Subcutaneous abdominal adipose tissue (tissue), 5 donors: Measurements from ENCODE around the gene FYN.

ENCODE experiments used
- H3K27ac ChIP-seq: one replicate; pipeline ENCODE4 v1.7.0; 2013; ENCODE audit warnings: low read depth, mild to moderate bottlenecking, inconsistent platforms, low read length, moderate library complexity
- H3K27me3 ChIP-seq, 5 donors: one replicate each; pipeline ENCODE4 v1.7.0; 2013; ENCODE audit warnings: low read length in 5 of 5, inconsistent platforms in 1 of 5; ENCODE audit not compliant: control insufficient read depth in 5 of 5, insufficient read depth in 4 of 5
- H3K36me3 ChIP-seq, 5 donors: one replicate each; pipeline ENCODE4 v1.7.0; 2013; ENCODE audit warnings: low read length in 5 of 5; ENCODE audit not compliant: control insufficient read depth in 5 of 5, insufficient read depth in 5 of 5
- H3K4me1 ChIP-seq, 5 donors: one replicate each; pipeline ENCODE4 v1.7.0; 2013; ENCODE audit warnings: low read length in 5 of 5, mild to moderate bottlenecking in 3 of 5, moderate library complexity in 1 of 5; ENCODE audit not compliant: control insufficient read depth in 5 of 5, insufficient read depth in 5 of 5
- H3K4me3 ChIP-seq, 5 donors: one replicate each; pipeline ENCODE4 v1.7.0; 2013; ENCODE audit warnings: low read length in 5 of 5, low read depth in 1 of 5
- H3K9ac ChIP-seq, 5 donors: one replicate each; pipeline ENCODE4 v1.7.0; 2013; ENCODE audit warnings: low read length in 5 of 5, mild to moderate bottlenecking in 4 of 5, moderate library complexity in 3 of 5
- H3K9me3 ChIP-seq, 5 donors: one replicate each; pipeline ENCODE4 v1.7.0; 2013; ENCODE audit warnings: low read length in 5 of 5; ENCODE audit not compliant: control insufficient read depth in 5 of 5
- donor health status: healthy.
- donor health status: healthy.
- donor health status: healthy.
- donor health status: healthy.
- donor health status: healthy.

Gene FYN

DNA sequence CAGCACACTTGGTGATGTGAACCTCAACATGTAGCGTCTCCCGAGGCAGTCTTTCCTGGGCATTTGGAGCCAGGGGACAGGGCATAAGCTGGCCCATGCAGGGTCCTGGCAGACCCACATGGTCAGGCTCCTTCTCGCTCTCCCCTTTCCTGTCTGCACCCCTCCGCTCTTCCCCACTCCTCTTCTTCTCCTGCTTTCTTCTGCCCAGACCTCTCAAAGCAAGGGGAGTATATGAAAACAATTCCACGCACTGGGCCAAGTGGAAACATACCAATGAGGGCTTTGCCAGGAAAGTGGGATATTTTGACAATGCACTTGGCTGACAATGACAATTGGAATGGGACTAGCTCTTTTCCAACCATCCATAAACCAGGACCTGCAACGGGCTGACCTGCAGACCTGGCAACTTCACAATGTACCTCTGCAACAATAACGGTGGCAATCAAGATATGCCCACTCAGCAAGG lies 208.7 kb downstream of the FYN start:
- Histone ChIP-seq H3K9ac (no peak overlapping the region), H3K4me1 (peaks cover 7 to 61% (median 38%) of the 10 kb centered on the region in 5 donors), H3K27ac (peak overlapping the region; percentile 66), H3K36me3 (peaks cover 0 to 26% (median 18%) of the 10 kb centered on the region in 5 donors), H3K9me3 (no peaks in the 10 kb centered on the region), H3K27me3 (no peaks in the 10 kb centered on the region), H3K4me3 (no peak overlapping the region)

DNA sequence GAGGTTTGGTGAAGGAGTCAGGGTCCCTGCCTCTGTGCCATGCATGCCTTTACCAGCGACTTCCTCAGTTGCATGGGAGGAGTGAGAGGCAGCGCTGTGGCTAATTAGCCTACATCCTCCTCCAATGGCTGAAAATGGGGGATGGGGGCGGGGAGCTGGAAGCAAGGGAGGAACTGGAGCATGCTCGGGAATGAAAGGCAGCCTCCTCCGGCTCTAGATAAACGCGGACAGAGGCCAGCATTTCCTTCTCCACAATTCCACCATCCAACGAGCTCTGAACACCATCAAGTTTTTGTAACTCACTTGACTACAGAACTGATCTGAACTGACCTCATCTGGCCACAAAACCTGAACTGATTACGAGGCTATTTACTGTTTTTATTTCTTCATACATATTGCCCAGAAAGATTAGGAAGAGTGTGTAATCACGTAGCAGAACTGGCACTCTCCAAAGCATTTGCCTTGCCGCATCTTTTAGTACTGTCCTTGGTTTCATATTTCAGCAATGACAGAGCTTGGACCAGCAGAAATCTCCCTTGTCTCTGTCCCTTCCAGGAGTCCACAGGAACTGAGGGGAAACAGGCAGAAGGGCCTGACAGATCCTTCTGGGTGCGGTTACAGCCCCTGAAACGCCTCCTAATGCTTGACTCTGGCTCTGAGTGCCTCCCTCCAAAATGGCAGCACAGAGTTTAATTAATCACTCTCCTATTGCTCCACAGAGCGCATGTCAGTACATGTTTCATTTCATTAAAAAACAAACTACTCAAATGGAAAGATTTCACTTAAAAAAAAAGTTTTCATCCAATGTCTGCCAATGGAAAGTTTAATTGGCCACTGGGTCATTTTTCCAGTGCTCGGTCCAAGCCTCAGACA lies 209.3 kb downstream of the FYN start:
- H3K4me1 ChIP-seq: peaks cover 7 to 61% (median 38%) of the 10 kb centered on the region in 5 donors
- H3K4me3 ChIP-seq: no peak overlapping the region
- H3K27me3 ChIP-seq: no peaks in the 10 kb centered on the region
- H3K9me3 ChIP-seq: no peaks in the 10 kb centered on the region
- H3K27ac ChIP-seq: peak overlapping the region; percentile 66
- H3K36me3 ChIP-seq: peaks cover 0 to 27% (median 18%) of the 10 kb centered on the region in 5 donors
- no peak overlapping the region for H3K9ac ChIP-seq

DNA sequence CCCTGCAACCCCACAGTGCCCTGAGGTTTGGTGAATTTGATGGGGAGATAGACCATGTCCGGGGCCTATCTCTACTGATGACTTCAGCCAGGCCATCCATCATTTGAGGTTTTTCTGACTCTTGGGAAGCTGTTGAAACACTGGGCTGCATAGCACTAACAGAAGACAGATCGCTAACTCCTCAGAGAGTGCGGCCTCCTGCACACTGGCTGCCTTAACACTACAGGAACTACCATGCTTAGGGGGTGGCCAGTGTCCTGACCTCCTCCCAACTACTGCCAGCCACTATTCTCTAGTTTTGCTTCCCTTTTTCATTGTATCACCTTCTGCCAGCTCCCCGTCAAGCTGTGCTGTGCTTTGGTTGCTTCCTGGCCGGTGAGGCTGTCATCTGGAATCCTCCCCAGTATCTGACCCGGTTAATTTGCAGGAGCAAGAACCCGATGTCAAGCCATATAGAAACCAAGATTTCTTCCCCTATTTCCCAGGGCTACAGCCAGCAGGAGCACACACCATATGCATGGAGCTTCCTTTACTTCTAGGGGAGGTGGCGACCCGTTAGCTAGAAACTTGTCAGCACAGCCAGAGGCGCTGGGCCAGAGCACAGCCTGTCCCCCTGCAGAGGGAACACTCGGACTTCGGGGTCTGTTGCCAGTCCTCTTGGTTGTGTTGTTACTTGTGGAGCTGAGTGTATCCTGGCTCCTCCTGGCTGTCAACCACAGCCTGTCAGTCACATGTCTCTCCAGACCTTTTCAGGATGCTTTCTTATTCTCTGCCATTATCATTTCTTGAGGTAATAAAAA lies 210.3 kb downstream of the FYN start:
- no peaks in the 10 kb centered on the region for H3K9me3 ChIP-seq
- H3K9ac ChIP-seq: peak overlapping the region in 1 of 5 donors; percentile 23
- peak overlapping the region; percentile 66 for H3K27ac ChIP-seq
- H3K4me3 ChIP-seq: no peak overlapping the region
- H3K4me1 ChIP-seq: peaks cover 7 to 53% (median 33%) of the 10 kb centered on the region in 5 donors
- peaks cover 0 to 22% (median 14%) of the 10 kb centered on the region in 5 donors for H3K36me3 ChIP-seq
- H3K27me3 ChIP-seq: no peaks in the 10 kb centered on the region

DNA sequence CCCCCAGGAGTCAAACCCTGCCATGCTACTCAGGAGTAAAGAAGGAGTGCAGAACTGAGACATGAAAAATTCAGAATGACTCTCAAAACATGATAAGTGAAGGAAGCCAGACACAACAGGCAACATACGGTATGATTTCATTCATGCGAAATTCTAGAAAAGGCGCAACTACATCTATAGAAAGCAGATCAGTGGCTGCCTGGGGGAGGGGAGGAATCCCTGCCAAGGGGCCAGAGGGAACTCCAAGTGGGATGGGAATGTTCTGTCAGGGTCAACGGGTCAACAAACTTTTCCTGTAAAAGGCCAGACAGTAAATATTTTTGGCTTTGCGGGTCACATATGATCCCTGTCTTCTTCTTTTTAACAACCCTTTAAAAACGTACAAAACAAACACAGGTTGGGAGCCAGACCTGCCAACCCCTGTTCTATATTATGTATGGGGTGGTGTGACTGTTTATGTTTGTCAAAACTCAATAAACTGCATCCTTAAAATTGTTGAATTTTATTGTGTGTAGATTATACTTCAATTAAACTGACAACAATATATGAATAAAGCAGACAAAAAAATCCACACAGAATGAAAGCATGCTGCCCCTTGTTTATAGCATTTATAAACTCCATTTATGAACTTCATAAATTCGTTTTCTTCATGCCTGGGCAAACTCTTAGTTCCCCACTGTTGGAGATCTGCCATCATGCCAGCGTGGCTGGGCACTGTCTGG lies 211.0 kb downstream of the FYN start:
- peaks cover 6 to 48% (median 38%) of the 10 kb centered on the region in 5 donors for H3K4me1 ChIP-seq
- peak overlapping the region in 1 of 5 donors; percentile 23 for H3K9ac ChIP-seq
- H3K9me3 ChIP-seq: no peaks in the 10 kb centered on the region
- peaks cover 0 to 19% (median 11%) of the 10 kb centered on the region in 5 donors for H3K36me3 ChIP-seq
- H3K4me3 ChIP-seq: no peak overlapping the region
- no peaks in the 10 kb centered on the region for H3K27me3 ChIP-seq
- H3K27ac ChIP-seq: no peak overlapping the region

DNA sequence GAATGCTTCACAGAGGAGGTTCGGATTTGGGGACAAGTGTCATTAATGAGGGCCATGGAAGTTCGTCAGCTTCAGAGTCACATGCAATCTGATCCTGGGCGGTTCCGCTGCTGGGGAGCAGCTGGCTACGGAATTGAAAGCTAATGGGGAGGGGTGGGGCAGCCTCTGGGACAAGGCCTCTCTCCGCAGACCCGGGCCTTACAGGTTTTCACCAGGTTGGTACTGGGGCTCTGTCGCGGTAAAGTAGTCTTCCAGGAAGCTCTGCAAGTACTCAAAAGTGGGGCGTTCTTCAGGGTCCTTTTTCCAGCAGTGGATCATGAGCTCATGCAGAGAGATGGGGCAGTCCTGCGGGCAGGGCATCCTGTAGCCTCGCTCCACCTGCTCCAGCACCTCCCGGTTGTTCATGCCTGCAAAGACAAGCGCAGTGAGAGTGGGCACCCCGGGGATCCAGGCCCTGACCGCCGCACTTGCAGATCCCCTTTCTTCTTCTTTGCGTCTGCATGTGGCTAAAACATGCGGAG lies 211.7 kb downstream of the FYN start:
- Histone ChIP-seq H3K4me3 (no peak overlapping the region), H3K9ac (no peak overlapping the region), H3K4me1 (peaks cover 6 to 43% (median 39%) of the 10 kb centered on the region in 5 donors)

DNA sequence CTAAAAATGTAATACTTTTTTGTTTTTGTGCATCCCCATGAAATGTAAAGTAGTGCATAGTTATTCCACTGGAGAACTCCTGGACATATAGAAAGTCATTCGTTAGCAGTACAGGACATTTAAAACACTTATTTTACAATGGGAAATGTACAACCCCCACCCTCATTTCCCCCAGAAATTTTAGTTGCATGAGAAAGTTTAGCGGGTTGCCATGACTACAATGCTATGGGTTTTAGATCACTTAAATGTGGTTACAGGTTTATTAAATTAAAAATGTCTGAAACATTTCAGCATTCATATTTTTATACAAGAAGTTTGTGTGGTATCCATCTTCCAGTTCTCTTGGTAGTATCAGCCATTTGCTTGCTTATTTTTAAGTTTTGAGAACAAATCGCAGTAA lies 212.7 kb downstream of the FYN start:
- Histone ChIP-seq H3K4me1 (peaks cover 3 to 38% (median 35%) of the 10 kb centered on the region in 5 donors), H3K27me3 (no peaks in the 10 kb centered on the region), H3K9me3 (no peaks in the 10 kb centered on the region), H3K27ac (no peak overlapping the region), H3K36me3 (peaks cover 0 to 19% (median 7%) of the 10 kb centered on the region in 5 donors), H3K9ac (no peak overlapping the region), H3K4me3 (no peak overlapping the region)

More for the DNA sequence above, 211.7 kb downstream of the FYN start:
- no peaks in the 10 kb centered on the region for H3K9me3 ChIP-seq
- peaks cover 0 to 19% (median 10%) of the 10 kb centered on the region in 5 donors for H3K36me3 ChIP-seq
- H3K27me3 ChIP-seq: no peaks in the 10 kb centered on the region
- no peak overlapping the region for H3K27ac ChIP-seq

DNA sequence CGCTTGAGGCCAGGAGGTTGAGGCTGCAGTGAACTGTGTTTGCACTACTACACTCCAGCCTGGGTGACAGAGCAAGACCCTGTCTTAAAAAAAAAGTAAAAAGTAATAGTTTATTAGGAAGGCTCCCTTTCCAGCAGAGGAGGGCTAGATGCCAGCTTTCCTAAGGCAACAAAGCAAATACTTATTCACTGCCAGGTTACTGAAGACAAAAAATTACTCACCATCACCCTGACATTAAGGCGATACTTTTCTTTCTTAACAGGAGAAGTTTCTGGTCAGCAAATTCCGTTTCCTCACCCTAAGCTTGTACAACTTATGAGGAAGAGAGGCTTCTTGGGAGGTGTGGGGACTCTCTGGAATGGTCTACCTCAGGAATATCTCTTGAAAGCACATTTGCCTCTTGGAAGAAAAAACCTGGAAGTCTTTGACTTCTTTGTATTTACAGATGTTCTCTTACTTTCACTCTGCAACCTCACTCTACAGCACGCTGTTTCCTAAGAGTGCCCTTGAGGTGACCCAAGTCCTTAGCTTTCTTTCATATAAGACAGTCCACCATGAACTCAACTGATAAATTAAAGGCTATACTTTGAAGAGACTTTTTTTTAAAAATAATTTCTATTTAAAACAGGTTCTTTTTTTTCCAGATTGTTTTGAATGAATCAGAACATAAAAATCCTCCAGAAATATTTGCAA lies 214.6 kb downstream of the FYN start:
- Histone ChIP-seq H3K27me3 (no peaks in the 10 kb centered on the region), H3K4me3 (no peak overlapping the region), H3K9ac (no peak overlapping the region), H3K9me3 (no peaks in the 10 kb centered on the region), H3K27ac (no peak overlapping the region), H3K36me3 (peaks cover 0 to 19% (median 7%) of the 10 kb centered on the region in 5 donors), H3K4me1 (peaks cover 0 to 31% (median 28%) of the 10 kb centered on the region in 5 donors)

DNA sequence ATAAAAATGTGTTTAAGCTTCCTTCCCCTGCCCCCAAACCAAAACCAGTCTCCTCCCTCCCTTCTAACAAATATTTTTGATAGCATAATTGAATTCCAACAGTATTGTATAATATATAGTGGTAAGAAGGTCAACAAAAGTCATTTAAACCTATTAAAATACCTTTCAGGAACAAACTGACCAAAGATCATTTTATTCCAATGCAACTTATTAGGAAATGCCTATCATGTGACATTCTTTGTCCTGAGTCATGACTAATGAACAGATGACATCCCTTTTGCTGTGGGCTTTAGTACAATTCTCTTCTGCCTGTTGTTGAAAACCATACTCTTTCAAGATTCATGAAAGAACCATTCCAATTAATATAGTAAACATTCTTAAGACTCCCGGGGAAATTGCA lies 216.1 kb downstream of the FYN start:
- peaks cover 0 to 12% (median 7%) of the 10 kb centered on the region in 5 donors for H3K36me3 ChIP-seq
- H3K27ac ChIP-seq: no peak overlapping the region
- no peak overlapping the region for H3K9ac ChIP-seq
- H3K27me3 ChIP-seq: no peaks in the 10 kb centered on the region
- H3K4me1 ChIP-seq: peaks cover 0 to 17% (median 16%) of the 10 kb centered on the region in 5 donors
- no peaks in the 10 kb centered on the region for H3K9me3 ChIP-seq
- H3K4me3 ChIP-seq: no peak overlapping the region

DNA sequence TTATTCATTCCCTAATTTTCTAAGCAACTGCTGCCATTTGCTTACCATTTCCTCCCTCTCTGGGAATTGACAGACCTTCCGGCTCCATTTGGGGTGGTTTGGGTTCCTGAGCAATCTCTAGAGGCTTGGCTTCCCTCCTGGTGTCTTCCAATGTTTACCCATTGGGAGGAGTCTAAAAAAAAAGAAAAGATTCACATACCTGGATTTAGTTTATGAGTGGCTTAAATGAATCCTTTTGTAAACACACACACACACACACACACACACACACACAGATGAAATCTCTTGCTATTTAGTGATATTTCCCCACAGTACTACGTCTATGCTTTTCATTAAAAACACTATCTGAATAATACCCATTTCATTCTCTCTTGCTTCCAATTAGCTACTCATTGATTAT lies 219.3 kb downstream of the FYN start:
- Histone ChIP-seq H3K27ac (no peak overlapping the region), H3K27me3 (no peaks in the 10 kb centered on the region), H3K4me3 (no peak overlapping the region), H3K9me3 (no peaks in the 10 kb centered on the region), H3K9ac (no peak overlapping the region), H3K4me1 (peaks cover 0 to 10% (median 8%) of the 10 kb centered on the region in 5 donors), H3K36me3 (no peaks in the 10 kb centered on the region)
